Lower leg skin (tissue), 4 donors: Measurements from ENCODE around the gene RBM27. TPM values are rescaled to one million over a fixed set of nuclear protein-coding genes. Genes with fewer than 3 reads are reported as not detected.

Source experiments
- DNase-seq, 2 donors: peaks; one replicate each; pipeline ENCODE4 v3.0.0-alpha.2; 2019; ENCODE audit warnings: low spot score in 2 of 2
- H3K4me3 ChIP-seq: fragments of 200-600 bp; sonication (generic); 2 replicates; pipeline ENCODE4 v1.5.1; 2017; ENCODE audit warnings: mild to moderate bottlenecking, low read depth; ENCODE audit not compliant: poor library complexity, severe bottlenecking
- CTCF ChIP-seq, 3 donors: fragments of 450-650 bp; IDR thresholded peaks; one replicate each; pipeline ENCODE4 v1.5.1; 2016; ENCODE audit warnings: antibody characterized with exemption in 3 of 3, mild to moderate bottlenecking in 3 of 3, moderate library complexity in 2 of 3
- POLR2A ChIP-seq, 2 donors: fragments of 450-650 bp; IDR thresholded peaks; one replicate each; pipeline ENCODE4 v1.6.1; 2016 to 2017; ENCODE audit warnings: antibody characterized with exemption in 2 of 2, mild to moderate bottlenecking in 1 of 2, moderate library complexity in 1 of 2
- WGBS, 2 donors: methylation state at CpG; one replicate each; pipeline ENCODE4 v1.1.5; 2018; 5-methylcytosine and 5-hydroxymethylcytosine counted together
- intact Hi-C: fragments of 100-400 bp; cut with DNase I; formaldehyde crosslinking; loops from one replicate; pipeline ENCODE4 v1.15.0; 2023; ENCODE audit warnings: low total_unique reads
- total RNA-seq, 4 donors: library from RNA; depleted of rRNA; stranded (reverse); fragments of >200 nt; gene quantifications; one replicate each; pipeline ENCODE4 v1.1.0, GENCODE V29; 2016

RBM27 gene
- total RNA-seq, 4 donors from 2014 or later: 16.1 to 20.7 (median 18.1) TPM

- no peak for DNase-seq
- 65 to 66% methylated on average over 3 of the region's 3 CpGs for WGBS, 2 donors
Observed at GRCh38 chr5:146243247-146243646, 39.8 kb downstream of the RBM27 start.

DNA sequence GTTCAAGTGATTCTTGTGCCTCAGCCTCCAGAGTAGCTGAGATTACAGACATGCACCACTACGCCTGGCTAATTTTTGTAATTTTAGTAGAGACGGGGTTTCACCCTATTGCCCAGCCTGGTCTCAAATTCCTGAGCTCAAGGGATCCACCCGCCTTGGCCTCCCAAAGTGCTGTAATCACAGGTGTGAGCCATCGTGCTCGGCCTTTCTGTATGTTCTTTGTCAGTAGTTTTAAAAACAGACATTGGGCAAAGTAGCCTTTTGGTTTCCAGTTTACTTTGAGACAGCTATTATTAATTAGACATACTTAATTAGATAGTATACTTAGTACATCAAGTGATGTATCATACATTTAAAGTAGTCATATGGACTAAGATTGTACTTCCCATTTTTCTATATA, 45.2 kb downstream of the RBM27 start:
- no peak for DNase-seq
- TF ChIP-seq CTCF (IDR thresholded peaks at IDR 0.05) (no peak), POLR2A (IDR thresholded peaks at IDR 0.05) (no peak)
- intact Hi-C loops: no loop called here
- 97% methylated on average over 5 of the region's 5 CpGs for WGBS, 2 donors
- H3K4me3 ChIP-seq: no peak overlapping the region

More at GRCh38 chr5:146243247-146243646, 39.8 kb downstream of the RBM27 start:
- TF ChIP-seq CTCF (IDR thresholded peaks at IDR 0.05) (no peak), POLR2A (IDR thresholded peaks at IDR 0.05) (no peak)
- H3K4me3 ChIP-seq: no peak overlapping the region
- intact Hi-C loops: no loop called here

DNA sequence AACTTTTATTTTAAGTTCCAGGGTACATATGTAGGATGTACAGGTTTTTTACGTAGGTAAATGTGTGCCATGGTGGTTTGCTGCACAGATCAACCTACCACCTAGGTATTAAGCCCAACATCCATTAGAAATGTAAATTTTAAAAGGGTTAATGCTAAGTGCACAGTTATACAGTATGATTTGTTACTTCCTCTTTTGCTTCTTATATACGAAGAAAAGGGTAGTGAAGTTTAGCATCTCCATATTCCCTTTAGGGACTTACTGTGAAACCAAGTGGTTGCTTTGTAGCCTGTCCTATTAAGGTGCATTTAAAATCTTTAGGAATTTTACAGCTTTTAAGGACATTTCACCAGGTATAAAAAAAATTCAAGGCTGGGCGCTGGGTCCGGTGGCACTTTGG, 46.4 kb downstream of the RBM27 start:
- intact Hi-C loops: no loop called here
- TF ChIP-seq POLR2A (IDR thresholded peaks at IDR 0.05) (no peak), CTCF (IDR thresholded peaks at IDR 0.05) (no peak)
- H3K4me3 ChIP-seq: no peak overlapping the region
- DNase-seq: no peak
- 94% methylated on average over 4 of the region's 4 CpGs for WGBS, 2 donors

Other genes starting within 250 kb of the RBM27 start
- gene PLAC8L1, start 98.0 kb upstream of the RBM27 start, total RNA-seq: not detected
- gene LARS1, start 21.0 kb upstream of the RBM27 start, total RNA-seq: 10 to 100 TPM; 46.1 to 57.3 (median 50.1) TPM
- gene POU4F3, start 135.2 kb downstream of the RBM27 start, total RNA-seq: under 1 TPM in 1 of 4 donors, not detected in 3; 0.13 TPM
- 10 to 100 TPM; 33.8 to 69.5 (median 42.2) TPM for gene TCERG1, start 243.7 kb downstream of the RBM27 start, total RNA-seq